MM.1S (cell line): ENCODE results near the gene CGB2.

ENCODE experiments used
- DNase-seq: peaks from one replicate; pipeline ENCODE4 v3.0.0-alpha.2; 2015
- H2AFZ ChIP-seq: fragments of 300-600 bp; sonication (generic); 2 replicates; pipeline ENCODE4 v1.6.0; 2016; ENCODE audit warnings: antibody characterized with exemption, low read length
- H3F3A ChIP-seq: fragments of 300-600 bp; sonication (generic); 2 replicates; pipeline ENCODE4 v1.6.1; 2016; ENCODE audit warnings: mild to moderate bottlenecking, antibody characterized with exemption, low read length, moderate library complexity, mixed read lengths; ENCODE audit not compliant: insufficient read depth
- H3K27ac ChIP-seq: fragments of 300-600 bp; sonication (generic); 2 replicates; pipeline ENCODE4 v1.5.1; 2016; ENCODE audit warnings: mild to moderate bottlenecking, low read length
- H3K27me3 ChIP-seq: fragments of 300-600 bp; sonication (generic); replicated peaks from 2 replicates; pipeline ENCODE4 v1.6.0; 2016; ENCODE audit warnings: low read length; ENCODE audit not compliant: insufficient read depth
- H3K36me3 ChIP-seq: fragments of 300-600 bp; sonication (generic); replicated peaks from 2 replicates; pipeline ENCODE4 v1.6.1; 2016; ENCODE audit warnings: mild to moderate bottlenecking, low read length, mixed read lengths; ENCODE audit not compliant: insufficient read depth
- H3K4me1 ChIP-seq: fragments of 300-600 bp; sonication (generic); 2 replicates; pipeline ENCODE4 v1.6.1; 2016; ENCODE audit warnings: low read length, mixed read lengths
- H3K4me2 ChIP-seq: fragments of 300-600 bp; sonication (generic); 2 replicates; pipeline ENCODE4 v1.6.0; 2016; ENCODE audit warnings: low read depth, low read length
- H3K4me3 ChIP-seq: fragments of 300-600 bp; sonication (generic); 2 replicates; pipeline ENCODE4 v1.5.1; 2016; ENCODE audit warnings: low read length, mixed read lengths
- H3K79me2 ChIP-seq: fragments of 300-600 bp; sonication (generic); 2 replicates; pipeline ENCODE4 v1.6.1; 2016; ENCODE audit warnings: mixed run types, low read length, mixed read lengths
- H3K9ac ChIP-seq: fragments of 300-600 bp; sonication (generic); 2 replicates; pipeline ENCODE4 v1.6.1; 2016; ENCODE audit warnings: low read length, mixed read lengths
- H3K9me2 ChIP-seq: fragments of 300-600 bp; sonication (generic); replicated peaks from 2 replicates; pipeline ENCODE4 v1.6.1; 2016; ENCODE audit warnings: mild to moderate bottlenecking, low read length, mixed read lengths; ENCODE audit not compliant: insufficient read depth
- H3K9me3 ChIP-seq: fragments of 300-600 bp; sonication (generic); replicated peaks from 2 replicates; pipeline ENCODE4 v1.6.1; 2016; ENCODE audit warnings: mild to moderate bottlenecking, low read length, mixed read lengths; ENCODE audit not compliant: insufficient read depth
- H4K20me1 ChIP-seq: fragments of 300-600 bp; sonication (generic); 2 replicates; pipeline ENCODE4 v1.6.1; 2016; ENCODE audit warnings: mild to moderate bottlenecking, low read length, moderate library complexity, mixed read lengths; ENCODE audit not compliant: insufficient read depth
- EZH2 ChIP-seq: fragments of 300-600 bp; sonication (generic); optimal IDR thresholded peaks from 2 replicates; pipeline ENCODE3; 2017; ENCODE audit warnings: low read depth, mild to moderate bottlenecking, antibody characterized with exemption, low read length, mixed read lengths
- EZH2phosphoT487 ChIP-seq: fragments of 300-600 bp; sonication (generic); IDR thresholded peaks from 2 replicates; pipeline ENCODE4 v1.6.1; 2018; ENCODE audit warnings: antibody characterized with exemption, low read length
- TF ChIP-seq, protein P1 (sequence below): fragments of 300-600 bp; sonication (generic); IDR thresholded peaks from 2 replicates; pipeline ENCODE4 v1.5.1; 2016; ENCODE audit warnings: antibody characterized with exemption, low read length, mixed read lengths

The CGB2 gene

DNA sequence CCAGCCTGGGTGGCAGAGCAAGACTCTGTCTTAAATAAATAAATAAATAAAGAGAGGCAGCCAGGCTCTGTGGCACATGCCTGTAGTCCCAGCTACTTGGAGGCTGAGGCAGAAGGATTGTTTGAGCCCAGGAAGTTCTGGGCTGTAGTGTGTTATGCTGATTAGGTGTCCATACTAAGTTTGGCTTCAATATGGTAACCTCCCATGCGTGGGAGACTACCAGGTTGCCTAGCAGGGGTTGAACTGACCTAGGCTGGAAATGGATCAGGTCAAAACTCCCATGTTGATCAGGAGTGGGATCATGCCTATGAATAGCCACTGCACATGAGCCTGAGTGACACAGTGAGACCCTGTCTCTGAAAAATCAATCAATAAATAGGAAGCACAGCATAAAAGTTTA is 49.6 kb downstream of the CGB2 start:
- Histone ChIP-seq H3K79me2 (peaks cover 10% of the 10 kb centered on the region), H3K4me3 (no peak overlapping the region), H3K9me3 (no peaks in the 10 kb centered on the region), H3F3A (no peaks in the 10 kb centered on the region), H3K9me2 (no peaks in the 10 kb centered on the region), H3K4me2 (no peak overlapping the region), H4K20me1 (peaks cover 3% of the 10 kb centered on the region; the same call in 1 of the 2 replicates), H2AFZ (no peak overlapping the region), H3K27me3 (no peaks in the 10 kb centered on the region), H3K27ac (no peak overlapping the region), H3K9ac (no peak overlapping the region), H3K36me3 (no peaks in the 10 kb centered on the region), H3K4me1 (no peaks in the 10 kb centered on the region)
- TF ChIP-seq, protein P1, sequence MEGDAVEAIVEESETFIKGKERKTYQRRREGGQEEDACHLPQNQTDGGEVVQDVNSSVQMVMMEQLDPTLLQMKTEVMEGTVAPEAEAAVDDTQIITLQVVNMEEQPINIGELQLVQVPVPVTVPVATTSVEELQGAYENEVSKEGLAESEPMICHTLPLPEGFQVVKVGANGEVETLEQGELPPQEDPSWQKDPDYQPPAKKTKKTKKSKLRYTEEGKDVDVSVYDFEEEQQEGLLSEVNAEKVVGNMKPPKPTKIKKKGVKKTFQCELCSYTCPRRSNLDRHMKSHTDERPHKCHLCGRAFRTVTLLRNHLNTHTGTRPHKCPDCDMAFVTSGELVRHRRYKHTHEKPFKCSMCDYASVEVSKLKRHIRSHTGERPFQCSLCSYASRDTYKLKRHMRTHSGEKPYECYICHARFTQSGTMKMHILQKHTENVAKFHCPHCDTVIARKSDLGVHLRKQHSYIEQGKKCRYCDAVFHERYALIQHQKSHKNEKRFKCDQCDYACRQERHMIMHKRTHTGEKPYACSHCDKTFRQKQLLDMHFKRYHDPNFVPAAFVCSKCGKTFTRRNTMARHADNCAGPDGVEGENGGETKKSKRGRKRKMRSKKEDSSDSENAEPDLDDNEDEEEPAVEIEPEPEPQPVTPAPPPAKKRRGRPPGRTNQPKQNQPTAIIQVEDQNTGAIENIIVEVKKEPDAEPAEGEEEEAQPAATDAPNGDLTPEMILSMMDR: no peak
- TF ChIP-seq EZH2phosphoT487: no peak
- TF ChIP-seq EZH2: no peak
- DNase-seq: no peak
